K562 (cell line): Measurements from ENCODE around the gene TESK2. TPM values are rescaled to one million over a fixed set of nuclear protein-coding genes. Genes with fewer than 3 reads are reported as not detected.
A peak's percentile ranks its signal among the peaks of the same experiment; 100 is the strongest.

Source experiments
- CREB1 ChIP-seq, 2 experiments: sonication (generic) in 1 of 2; formaldehyde crosslinking in 1 of 2; IDR thresholded peaks; 2 replicates each; pipeline versions ENCODE4 v1.6.1 to v1.8.0; 2012 to 2022; ENCODE audit warnings: inconsistent platforms in 1 of 2, mild to moderate bottlenecking in 1 of 2, missing genetic modification reagents in 1 of 2, moderate library complexity in 1 of 2
- DIDO1 ChIP-seq: fragments of 450-650 bp; IDR thresholded peaks from 2 replicates; pipeline ENCODE4 v1.6.1; 2016; ENCODE audit warnings: low read depth, missing biosample characterization, missing genetic modification characterization
- HDAC2 ChIP-seq: fragments of 450-650 bp; IDR thresholded peaks from 2 replicates; pipeline ENCODE4 v1.6.1; 2016; ENCODE audit warnings: mild to moderate bottlenecking
- NFIX ChIP-seq: fragments of 250-450 bp; sonication (Bioruptor Pico); IDR thresholded peaks from 2 replicates; pipeline ENCODE4 v1.4.0; 2020; ENCODE audit warnings: low read depth, mild to moderate bottlenecking, moderate library complexity
- NKRF ChIP-seq: fragments of 450-650 bp; IDR thresholded peaks from 2 replicates; pipeline ENCODE4 v1.6.1; 2016; ENCODE audit warnings: borderline replicate concordance
- SMARCC2 ChIP-seq: fragments of 450-650 bp; IDR thresholded peaks from 2 replicates; pipeline ENCODE4 v1.6.1; 2017; ENCODE audit warnings: antibody characterized with exemption, moderate library complexity, mild to moderate bottlenecking, low read depth
- ZBTB1 ChIP-seq: sonication (generic); formaldehyde crosslinking; IDR thresholded peaks from 2 replicates; pipeline ENCODE4 v1.8.1; 2023; ENCODE audit warnings: missing genetic modification reagents, low read depth, mild to moderate bottlenecking, borderline replicate concordance
- ZNF407 ChIP-seq: fragments of 450-650 bp; IDR thresholded peaks from 2 replicates; pipeline ENCODE4 v1.6.1; 2016; ENCODE audit warnings: low read depth
- polyA plus RNA-seq, 8 experiments: library from polyadenylated mRNA; depleted of rRNA in 4 of 8; stranded (reverse) in 5 of 8; unstranded in 3 of 8; fragments of >200 nt; fragmentation: Nextera tagmentation in 2 of 8; fragmentation: Illumina TruSeq in 1 of 8; extraction: Ambion mirVana in 2 of 8; extraction: Trizol in 1 of 8; gene quantifications; 2 replicates each; pipeline versions ENCODE4 v1.2.1 to v1.2.3, GENCODE V29; 2011 to 2014; ENCODE audit warnings: inconsistent platforms in 1 of 8, missing spikeins in 1 of 8
- total RNA-seq, 7 experiments: library from RNA; depleted of rRNA in 6 of 7; stranded (reverse); fragments of >200 nt in 6 of 7; fragmentation: Illumina TruSeq in 2 of 7; extraction: Trizol in 2 of 7; gene quantifications; 2 replicates each; pipeline versions ENCODE4 v1.2.1 to v1.2.3, GENCODE V29; 2011 to 2021; ENCODE audit warnings: low replicate concordance in 1 of 7
- TF ChIP-seq, protein P1 (sequence below), 2 experiments: fragments of 450-650 bp in 1 of 2; sonication (generic) in 1 of 2; formaldehyde crosslinking in 1 of 2; IDR thresholded peaks in 1 of 2; conservative IDR thresholded peaks in 1 of 2; 2 replicates each; pipeline versions ENCODE4 v1.6.1 to v1.8.1; 2016 to 2023; ENCODE audit warnings: mild to moderate bottlenecking in 2 of 2, moderate library complexity in 2 of 2, inconsistent platforms in 1 of 2, missing genetic modification reagents in 1 of 2
- TF ChIP-seq, protein P2 (sequence below): fragments of 150-350 bp; IDR thresholded peaks from 2 replicates; pipeline ENCODE4 v1.6.1; 2014; ENCODE audit warnings: low read depth, mild to moderate bottlenecking, low read length, borderline replicate concordance

Gene TESK2
- total and polyA plus RNA-seq, 9 of the 15 experiments (the other 6 are each of a cell fraction or from before 2014, with no cell fraction given) = 1.6 to 5.3 (median 3.7) TPM

DNA sequence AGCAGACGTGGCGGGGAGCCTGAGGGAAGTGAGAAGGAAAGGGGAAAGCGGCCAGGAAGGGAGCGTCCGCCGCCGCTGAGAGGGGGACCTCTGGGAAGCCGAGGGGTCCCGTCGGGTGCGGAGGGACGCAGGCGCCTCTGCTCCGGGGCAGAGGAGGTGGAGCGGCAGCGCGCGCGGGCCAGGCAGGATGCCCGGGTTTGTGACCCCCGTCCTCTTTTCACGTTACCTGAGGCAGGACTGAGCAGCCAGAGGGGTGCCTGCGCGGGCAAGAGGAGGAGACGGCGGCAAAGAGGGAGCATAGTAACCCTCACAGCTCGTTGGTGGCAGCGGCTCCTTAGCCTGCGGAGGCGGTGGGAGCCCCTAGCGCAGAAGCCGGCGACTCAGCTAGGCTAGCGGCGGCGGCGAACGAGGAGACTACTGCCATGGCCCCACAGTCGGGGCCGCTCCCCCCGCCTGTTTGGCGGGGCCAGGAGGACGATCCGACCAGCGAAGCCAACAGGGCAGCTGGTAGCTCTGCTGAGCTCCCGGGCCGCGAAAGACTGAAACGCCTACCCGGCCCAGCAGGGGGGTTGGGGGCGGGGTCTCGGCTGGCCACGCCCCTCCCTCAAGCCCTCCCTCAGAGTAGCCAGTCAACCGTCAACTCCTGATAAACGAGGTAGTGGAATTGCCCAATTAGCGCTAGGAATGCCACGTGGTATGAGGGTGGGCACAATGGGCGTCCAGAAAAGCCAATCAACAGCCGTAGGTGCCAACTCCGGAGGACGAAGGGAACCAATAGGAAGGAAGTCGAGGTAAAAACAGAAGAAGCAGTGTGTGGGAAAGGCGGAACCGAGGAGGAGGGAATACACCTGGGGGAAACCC, at the start of gene TESK2 (continued):
- TF ChIP-seq SMARCC2 (no peak), ZNF407 (no peak), ZBTB1 (CRISPR knock-in tag) (no peak), NKRF (peak; percentile 57), NFIX (CRISPR knock-in tag) (no peak), DIDO1 (tag) (no peak), CREB1 (IDR thresholded peaks at IDR 0.05) (peak; percentile 30; the same call in 1 of the 2 replicates), CREB1 (CRISPR knock-in tag; IDR thresholded peaks at IDR 0.05) (0 out of 2 replicates have a peak, but pooled peaks have one; percentile 38), HDAC2 (peak; percentile 67; the same call in 1 of the 2 replicates)
- TF ChIP-seq, protein P1, sequence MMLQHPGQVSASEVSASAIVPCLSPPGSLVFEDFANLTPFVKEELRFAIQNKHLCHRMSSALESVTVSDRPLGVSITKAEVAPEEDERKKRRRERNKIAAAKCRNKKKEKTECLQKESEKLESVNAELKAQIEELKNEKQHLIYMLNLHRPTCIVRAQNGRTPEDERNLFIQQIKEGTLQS (IDR thresholded peaks at IDR 0.05) = 0 out of 2 replicates have a peak, but pooled peaks have one; percentile 5
- TF ChIP-seq, protein P1 (CRISPR knock-in tag; conservative IDR thresholded peaks at IDR 0.05) = no peak
- TF ChIP-seq, protein P2, sequence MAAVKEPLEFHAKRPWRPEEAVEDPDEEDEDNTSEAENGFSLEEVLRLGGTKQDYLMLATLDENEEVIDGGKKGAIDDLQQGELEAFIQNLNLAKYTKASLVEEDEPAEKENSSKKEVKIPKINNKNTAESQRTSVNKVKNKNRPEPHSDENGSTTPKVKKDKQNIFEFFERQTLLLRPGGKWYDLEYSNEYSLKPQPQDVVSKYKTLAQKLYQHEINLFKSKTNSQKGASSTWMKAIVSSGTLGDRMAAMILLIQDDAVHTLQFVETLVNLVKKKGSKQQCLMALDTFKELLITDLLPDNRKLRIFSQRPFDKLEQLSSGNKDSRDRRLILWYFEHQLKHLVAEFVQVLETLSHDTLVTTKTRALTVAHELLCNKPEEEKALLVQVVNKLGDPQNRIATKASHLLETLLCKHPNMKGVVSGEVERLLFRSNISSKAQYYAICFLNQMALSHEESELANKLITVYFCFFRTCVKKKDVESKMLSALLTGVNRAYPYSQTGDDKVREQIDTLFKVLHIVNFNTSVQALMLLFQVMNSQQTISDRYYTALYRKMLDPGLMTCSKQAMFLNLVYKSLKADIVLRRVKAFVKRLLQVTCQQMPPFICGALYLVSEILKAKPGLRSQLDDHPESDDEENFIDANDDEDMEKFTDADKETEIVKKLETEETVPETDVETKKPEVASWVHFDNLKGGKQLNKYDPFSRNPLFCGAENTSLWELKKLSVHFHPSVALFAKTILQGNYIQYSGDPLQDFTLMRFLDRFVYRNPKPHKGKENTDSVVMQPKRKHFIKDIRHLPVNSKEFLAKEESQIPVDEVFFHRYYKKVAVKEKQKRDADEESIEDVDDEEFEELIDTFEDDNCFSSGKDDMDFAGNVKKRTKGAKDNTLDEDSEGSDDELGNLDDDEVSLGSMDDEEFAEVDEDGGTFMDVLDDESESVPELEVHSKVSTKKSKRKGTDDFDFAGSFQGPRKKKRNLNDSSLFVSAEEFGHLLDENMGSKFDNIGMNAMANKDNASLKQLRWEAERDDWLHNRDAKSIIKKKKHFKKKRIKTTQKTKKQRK = no peak
